GM12875 (cell line): ENCODE data around the gene SPDYC.

Experiments used
- H3K4me3 ChIP-seq: one replicate; pipeline ENCODE4 v1.5.1; 2011; ENCODE audit warnings: low read depth, low read length, control low read depth
- TF ChIP-seq, protein P1 (sequence below): IDR thresholded peaks from 2 replicates; pipeline ENCODE4 v1.5.1; 2011; ENCODE audit warnings: low read depth, mild to moderate bottlenecking, control low read depth, inconsistent platforms, low read length, moderate library complexity, borderline replicate concordance; ENCODE audit not compliant: insufficient read depth

Gene SPDYC

GRCh38 chr11:65151331-65151899, 18.6 kb upstream of the SPDYC start:
- H3K4me3 ChIP-seq = no peak overlapping the region
- TF ChIP-seq, protein P1, sequence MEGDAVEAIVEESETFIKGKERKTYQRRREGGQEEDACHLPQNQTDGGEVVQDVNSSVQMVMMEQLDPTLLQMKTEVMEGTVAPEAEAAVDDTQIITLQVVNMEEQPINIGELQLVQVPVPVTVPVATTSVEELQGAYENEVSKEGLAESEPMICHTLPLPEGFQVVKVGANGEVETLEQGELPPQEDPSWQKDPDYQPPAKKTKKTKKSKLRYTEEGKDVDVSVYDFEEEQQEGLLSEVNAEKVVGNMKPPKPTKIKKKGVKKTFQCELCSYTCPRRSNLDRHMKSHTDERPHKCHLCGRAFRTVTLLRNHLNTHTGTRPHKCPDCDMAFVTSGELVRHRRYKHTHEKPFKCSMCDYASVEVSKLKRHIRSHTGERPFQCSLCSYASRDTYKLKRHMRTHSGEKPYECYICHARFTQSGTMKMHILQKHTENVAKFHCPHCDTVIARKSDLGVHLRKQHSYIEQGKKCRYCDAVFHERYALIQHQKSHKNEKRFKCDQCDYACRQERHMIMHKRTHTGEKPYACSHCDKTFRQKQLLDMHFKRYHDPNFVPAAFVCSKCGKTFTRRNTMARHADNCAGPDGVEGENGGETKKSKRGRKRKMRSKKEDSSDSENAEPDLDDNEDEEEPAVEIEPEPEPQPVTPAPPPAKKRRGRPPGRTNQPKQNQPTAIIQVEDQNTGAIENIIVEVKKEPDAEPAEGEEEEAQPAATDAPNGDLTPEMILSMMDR = no peak

DNA sequence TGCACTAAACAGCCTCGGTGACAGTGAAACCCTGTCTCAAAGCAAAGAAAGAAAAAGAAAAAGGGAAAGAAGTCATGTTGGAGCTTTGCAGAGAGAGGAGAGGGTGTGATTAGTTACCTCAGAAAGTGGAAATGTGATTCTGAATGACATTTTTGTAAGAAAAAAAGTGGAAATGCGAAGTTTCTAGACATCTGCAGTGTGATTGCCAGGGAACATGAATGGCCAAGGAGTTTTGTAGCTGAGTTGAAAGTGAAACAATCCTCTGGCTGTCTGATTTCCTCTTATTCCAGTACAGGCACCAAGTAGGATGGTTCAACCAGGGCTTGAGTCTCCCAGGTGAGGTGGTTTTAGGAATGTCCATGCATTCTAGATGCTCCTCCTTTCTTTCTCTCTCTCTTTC, 17.9 kb upstream of the SPDYC start:
- no peak overlapping the region for H3K4me3 ChIP-seq

GRCh38 chr11:65156256-65156655, 13.8 kb upstream of the SPDYC start:
- H3K4me3 ChIP-seq = no peak overlapping the region
- TF ChIP-seq, protein P1 = no peak

More for the DNA sequence above, 17.9 kb upstream of the SPDYC start:
- TF ChIP-seq, protein P1 = no peak

- no peak overlapping the region for H3K4me3 ChIP-seq
- TF ChIP-seq, protein P1 = no peak
These were observed 13.1 kb upstream of the SPDYC start for GRCh38 chr11:65156926-65157325.

DNA sequence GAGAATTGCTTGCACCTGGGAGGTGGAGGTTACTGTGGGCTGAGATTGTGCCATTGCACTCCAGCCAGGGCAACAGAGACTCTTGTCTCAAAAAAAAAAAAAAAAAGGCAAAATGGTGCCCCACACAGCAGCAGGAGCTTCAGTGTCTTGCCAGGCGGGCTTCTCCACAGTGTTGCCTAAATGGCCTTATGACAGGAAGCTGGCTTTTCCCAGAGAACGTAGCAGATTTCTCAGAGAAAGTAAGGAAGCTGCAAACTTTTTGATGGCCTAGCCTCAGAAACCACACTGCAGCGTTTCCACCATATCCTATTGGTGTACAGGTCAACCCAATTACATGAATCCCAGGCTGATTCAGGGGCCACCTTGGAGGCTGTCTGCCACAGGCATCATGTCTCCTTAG, 12.7 kb upstream of the SPDYC start:
- TF ChIP-seq, protein P1 = no peak

DNA sequence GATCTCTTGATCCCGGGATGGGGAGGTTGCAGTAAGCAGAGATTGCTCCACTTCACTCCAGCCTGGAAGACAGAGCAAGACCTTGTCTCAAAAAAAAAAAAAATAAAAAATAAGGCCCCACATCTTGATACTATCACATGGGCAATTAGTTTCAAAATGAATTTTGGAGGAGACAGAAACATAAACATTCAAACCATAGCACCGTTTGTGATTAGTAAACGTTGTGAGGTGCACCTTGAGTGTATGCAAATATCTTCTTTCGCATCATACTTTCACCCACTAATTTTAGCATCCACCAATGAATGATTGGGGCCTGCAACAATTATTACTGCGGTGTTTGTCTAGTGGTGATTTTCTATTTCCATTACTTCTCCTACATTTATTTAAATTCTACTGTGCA, 11.0 kb upstream of the SPDYC start:
- TF ChIP-seq, protein P1 = no peak
- H3K4me3 ChIP-seq = no peak overlapping the region

More for the DNA sequence above, 12.7 kb upstream of the SPDYC start:
- H3K4me3 ChIP-seq = no peak overlapping the region

GRCh38 chr11:65160643-65161042, 9.4 kb upstream of the SPDYC start:
- TF ChIP-seq, protein P1 = no peak
- H3K4me3 ChIP-seq = no peak overlapping the region
